ENCODE measurements around the gene LMO1.

The LMO1 gene

DNA sequence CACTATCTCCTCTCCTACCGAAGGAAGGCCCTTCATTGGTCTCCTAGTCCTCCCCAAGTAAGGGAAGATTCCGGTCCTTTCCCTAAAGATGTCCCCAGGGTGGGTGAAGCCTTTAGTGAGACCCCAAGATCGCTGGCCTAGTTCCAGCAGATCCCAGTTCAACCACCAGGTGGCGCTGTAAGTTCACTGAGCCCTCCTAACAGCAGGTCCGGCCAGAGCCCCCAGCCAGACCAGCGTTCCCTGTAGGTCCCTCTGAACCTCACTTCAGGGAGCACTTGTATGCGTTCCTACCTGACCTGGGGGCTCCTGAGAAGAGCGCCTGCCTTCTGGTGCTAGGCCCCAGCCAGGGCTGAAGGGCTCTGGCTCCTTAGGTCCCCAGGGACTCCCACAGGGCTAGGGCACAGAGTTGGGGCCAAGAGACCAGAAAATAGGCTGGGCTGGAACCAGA lies 38.1 kb downstream of the LMO1 start:
- peak; percentile 90 for DNase-seq

DNA sequence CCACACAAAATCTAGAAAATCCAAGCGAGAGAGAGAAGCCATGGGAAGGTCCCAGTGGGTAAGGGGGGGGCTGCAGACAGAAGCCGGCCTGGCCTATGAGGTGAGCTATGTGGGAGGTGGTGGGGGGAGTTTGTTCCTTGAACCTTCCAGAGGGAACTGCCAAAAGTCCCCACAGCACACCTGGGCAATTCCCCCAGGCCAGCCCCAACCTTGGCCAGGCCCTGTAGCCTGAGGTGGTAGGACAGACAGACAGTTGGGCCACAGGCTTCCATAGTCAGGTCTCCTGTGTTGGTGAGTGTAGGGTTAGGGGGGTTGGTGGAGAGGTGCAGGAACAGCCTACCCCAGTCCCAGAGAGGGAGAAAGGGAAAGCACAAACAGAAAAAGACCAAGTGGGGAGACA lies 39.0 kb downstream of the LMO1 start:
- no peak for DNase-seq

DNA sequence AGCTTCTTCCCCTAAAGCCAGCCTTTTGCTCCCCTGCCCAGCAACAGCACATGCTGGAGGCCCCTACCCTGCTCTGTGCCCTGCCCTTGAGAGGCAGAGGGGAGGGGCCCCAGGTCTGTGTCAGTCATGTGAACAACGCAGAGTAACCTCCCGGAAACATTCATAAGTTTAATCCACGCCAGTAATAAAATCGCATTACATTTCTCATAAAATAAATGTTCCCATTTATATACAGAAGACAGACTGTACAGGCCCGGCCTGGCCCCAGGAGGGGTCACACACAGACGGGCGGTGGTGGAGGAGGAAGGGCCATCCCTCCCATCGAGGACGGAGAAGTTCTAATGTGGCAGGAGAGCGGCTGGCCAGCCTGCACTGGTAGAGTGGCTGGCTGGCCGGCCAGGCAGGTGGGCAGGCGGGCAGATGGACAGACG lies 39.5 kb downstream of the LMO1 start:
- DNase-seq = no peak

DNA sequence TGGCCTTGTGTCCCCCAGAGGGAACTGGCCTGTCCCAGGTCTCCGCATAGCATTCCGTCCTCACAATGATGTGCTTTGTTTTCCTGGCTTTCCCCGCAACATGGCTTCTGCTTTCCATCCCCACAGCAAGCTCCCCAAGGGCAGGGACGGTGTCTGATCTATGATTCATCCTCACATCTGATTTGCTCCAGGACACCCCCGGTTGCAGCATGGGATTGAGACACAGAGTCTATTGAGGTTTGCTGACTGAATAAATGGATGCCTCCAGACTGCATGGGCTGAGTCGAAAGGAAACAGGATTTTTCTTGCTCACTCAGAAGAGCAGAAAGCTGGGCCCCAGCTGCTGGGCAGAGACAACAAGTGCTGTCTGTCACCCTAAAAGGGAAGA lies 40.2 kb downstream of the LMO1 start:
- no peak for DNase-seq

DNA sequence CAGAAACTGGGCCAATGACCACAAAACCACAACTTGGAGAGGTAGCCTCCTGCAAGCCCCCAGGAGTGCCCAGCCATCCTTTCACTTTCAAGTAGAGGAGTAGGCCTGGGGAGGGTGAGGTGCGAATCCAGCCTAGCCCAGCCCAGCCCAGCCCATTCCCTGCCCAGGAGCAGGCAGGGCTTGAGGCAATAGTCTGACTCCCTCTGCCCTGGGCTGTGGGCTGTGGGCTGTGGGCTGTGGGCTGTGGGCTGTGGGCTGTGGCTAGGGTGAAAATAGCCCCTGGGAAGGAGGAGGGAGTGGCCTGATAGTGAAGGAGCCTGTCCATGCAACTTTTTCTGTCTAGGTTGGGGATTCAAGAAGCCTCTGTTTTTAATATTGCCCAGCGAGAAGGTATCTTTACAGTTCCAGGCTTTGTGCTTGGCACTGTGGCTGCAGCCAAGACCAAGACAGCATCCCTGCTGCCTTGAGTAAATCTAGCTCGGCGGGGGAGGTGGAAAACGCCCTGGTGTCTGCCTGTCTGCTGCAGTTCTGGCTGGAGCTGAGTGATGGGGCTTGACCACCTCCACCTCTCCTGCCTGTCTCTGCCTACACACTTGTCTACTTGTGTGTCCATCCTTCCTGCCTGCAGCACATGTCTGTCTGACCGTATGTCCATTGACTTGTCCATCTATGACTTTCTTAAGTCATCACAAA lies 40.7 kb downstream of the LMO1 start:
- peak; percentile 34 for DNase-seq

DNA sequence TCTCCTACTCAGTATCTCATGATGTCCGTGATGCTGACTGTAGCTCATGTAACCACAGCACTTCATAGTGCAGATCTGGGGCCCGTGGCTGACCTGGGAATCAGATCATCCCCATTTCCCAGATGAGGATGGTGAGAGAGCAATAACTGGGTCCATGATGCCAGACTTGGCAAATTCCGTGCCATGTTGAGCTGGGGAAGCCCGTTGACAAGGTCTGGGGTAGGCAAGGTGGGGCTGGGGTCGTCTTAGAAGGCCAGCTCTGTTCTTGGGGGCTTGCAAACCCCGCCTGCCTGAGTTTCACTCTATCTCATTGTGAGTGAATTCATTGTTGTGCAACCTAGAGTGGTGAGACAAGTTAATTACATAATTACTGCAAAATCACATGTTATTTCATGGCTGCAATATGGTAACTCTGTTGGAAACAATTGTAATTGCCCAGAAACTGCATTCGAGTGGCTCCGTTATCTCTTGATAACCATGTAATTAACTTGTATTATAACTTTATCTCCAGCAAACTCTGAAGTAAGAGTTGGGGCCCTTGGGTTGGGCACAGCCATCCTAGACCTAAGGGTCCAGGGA lies 41.7 kb downstream of the LMO1 start:
- DNase-seq = no peak

DNA sequence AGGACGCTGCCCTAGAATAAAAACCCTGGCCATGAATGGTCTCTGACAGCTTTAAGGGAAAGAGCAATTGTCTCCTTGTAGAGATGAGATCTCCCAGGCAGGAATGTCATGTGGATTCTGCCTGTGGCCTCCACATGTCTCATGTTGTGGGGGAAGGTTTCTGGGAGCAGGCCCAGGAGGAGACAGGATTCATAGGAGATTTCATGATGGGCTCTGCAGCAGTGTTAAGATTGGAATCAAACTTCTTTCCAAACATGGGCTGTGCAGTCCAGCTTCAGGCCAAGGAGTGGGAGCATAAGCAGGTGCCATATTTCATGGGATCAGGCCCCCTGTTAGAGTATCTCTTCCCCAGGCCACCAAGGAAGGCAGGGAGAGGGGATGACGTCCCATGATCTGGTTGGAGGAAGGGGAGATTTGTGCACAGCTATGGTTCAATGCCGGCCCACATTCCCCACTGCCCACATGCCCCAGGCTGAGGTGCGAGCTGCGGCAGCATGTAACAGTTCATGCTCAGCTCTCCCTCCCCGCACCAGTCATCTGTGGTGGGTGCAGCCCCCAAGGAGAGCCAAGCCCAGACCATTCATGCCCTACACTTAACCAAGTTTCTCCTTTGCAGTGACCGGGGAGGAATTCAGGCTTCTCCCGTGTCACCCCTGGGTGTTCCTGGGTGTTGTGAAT lies 42.5 kb downstream of the LMO1 start:
- DNase-seq = no peak

DNA sequence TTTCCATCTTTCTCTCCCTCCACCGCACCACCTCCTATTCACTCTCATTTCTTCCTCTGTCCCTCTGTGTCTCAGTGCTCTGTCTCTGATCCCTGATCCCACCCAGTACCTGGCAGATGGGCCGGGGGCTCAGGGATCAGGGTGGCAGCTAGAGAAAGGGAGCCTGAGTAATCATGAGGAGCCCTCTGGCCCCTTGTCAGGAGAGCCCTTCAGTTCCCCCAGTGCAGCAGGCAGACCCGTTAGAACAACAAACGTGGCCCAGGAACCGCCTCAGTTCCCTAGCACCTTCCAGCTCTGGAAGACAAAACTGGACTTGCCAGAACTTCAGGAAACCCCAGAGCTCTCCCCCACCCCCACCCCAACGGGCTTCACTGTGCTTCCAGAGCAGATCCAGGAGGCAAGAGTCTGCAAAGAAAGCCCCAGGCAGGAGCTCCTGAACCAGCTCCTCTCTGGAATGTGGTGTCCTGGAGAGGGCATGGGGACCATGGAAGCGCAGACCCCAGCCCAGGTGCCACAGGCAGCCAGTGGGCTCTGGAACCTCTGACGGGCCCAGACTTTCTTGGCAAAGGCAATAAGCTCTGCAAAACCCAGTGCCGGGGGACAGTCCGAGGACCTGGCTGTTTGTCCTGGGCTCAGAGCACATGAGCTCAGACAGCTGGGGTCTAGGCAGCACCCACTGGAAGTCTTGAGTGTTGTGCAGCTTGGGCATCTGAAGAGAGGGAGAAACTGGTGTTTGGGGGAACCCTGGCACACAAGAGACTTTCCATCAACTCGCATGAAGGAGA lies 43.2 kb downstream of the LMO1 start:
- no peak for DNase-seq

DNA sequence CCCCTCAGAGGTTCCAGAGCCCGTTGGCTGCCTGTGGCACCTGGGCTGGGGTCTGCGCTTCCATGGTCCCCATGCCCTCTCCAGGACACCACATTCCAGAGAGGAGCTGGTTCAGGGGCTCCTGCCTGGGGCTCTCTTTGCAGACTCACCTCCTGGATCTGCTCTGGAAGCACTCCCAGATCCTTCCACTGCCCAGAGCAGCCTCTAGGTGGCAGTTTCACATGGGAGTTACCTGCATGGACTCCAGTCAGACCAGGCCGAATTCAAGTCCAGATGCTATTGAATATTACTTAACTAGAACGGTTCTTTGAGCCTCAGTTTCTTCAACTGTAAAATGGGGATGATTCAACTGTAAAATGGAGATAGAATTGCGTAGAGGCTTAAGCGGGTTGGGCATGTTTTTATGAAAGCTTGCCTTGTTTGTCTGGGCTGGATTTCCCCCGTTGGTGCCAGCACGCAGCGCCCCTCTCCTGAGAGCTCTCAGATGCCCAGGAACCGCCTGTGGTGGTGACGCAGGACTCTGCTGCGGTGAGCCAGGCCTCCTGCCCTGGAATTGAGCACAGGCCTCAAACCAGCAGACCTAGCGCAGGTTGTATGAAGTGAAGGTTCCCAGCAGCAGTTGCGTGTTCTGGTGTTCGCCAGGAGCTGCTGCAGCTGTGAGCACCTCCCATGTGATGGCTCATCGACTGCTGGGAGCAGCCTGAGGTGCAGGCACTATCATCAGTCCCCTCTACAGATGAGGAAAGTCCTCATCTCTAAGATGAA lies 44.2 kb downstream of the LMO1 start:
- DNase-seq = peak; percentile 49

DNA sequence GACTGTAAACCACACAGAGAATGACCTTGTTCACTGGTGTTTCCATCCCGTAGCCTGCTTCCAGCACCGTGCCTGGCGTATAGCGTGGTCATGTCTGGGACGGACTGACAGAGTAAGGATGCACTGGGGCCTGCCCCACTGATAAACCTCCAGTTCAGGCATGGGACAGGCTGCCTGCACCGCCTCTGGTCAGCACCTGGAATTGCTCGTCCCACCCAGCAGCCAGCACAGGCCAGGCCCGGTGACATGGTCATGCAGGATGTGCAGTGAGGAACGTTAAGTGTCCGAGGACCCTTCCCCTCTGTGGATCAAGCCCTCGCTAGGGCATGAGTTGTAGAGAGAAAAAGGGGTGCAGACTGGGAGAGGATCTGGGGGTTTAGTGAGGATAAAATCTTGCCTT lies 44.8 kb downstream of the LMO1 start:
- DNase-seq = no peak

DNA sequence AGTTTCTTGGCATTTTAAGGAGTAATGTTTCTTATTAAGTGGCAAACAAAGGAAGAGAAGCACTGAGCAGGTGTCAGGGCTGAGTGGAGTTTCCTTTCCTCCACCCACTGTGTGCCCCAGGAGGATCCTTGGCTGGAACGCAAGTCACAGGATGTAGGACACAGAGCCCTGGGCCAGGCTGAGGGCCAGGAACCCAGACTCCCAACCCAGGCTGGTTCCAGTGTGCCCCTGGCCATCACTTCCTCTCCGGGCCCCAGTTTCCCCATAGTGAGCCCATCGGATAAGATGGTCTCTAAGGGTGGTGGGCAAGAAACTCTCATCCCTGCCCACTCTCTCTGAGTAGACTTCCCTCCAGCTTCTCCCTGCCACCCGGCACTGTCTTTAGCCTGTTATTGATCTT lies 45.3 kb downstream of the LMO1 start:
- DNase-seq = no peak

DNA sequence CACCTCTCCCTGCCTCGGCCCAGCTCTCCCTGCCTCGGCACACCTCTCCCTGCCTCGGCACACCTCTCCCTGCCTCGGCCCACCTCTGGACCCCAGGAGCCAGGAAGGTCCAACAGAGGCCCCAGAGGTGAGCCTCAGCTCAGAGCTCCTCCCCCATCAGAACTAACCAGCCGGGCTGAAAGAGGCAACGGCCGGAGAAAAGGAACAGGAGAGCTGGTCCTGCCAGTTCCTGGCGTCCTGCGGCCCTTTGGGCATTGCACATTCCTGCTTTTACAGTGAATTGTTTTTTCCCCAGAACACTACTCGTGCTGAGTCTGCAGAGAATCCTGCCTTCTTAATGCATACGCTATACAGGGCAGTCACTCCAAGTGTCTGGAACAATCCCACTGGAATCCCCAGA lies 45.8 kb downstream of the LMO1 start:
- no peak for DNase-seq

DNA sequence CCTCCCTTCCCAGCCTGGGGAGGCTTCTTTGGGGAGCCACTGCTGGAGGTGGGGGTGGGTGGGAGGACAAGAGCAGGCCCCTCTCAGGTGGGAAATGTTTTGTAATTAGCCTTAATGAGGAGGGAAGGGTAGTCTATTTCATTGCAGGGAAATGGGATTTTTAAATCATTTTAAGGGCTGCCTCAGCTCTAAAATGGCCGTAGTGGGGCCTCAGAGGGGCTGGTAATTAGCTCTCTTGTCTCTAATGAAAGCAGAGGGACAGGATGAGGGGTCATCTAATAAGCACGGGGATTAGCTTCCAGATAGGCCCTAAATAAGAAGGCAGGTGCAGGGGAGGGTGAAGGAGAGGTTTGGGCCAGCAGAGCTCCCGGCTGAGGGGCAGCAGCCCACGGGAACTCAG lies 46.5 kb downstream of the LMO1 start:
- no peak for DNase-seq

DNA sequence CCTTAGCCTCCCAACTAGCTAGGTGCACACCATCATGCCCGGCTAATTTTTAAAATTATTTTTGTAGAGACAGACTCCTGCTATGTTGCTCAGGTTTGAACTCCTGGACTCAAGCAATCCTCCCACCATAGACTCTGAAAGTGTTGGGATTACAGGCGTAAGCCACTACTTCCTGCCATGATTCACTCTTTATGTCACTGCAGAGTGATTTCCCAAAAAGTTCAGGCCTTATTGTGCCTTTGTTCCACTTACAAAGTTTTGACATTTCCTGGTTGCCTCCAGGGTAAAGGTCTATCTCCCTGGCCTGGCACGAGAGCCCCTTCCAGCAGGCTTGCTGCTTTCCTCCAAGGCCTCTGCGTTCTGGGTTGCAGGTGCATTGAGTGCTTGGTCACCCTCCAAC lies 50.3 kb downstream of the LMO1 start:
- DNase-seq = no peak

DNA sequence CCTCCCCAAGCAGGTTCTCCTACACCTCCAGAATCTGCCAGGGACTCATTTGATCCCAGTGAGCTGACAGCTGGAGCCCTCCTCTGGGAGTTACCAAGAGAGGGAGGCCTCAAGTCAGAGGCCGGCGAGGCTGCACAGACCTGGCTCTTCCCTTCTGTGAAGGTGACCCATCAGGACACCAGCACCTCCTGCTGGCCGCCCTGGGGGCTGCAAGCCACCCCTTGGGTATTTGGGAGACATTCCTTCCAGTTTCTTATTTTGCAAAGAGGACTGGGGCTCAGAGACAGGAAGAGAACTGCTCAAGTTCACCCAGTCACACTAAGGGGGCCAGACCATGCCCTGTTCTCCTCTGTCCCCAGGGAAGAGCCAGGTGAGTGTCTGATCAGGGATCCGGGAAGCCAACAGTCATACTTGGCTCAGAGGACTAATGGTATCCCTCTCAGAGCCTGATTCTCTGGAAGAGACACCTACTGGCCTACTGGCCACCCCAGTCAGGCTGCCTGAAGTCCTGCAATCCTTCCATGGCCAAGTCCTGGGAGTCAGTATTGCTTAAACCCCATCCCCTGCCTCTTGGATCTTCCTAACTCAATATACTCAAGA lies 54.4 kb downstream of the LMO1 start:
- DNase-seq = peak; percentile 73

DNA sequence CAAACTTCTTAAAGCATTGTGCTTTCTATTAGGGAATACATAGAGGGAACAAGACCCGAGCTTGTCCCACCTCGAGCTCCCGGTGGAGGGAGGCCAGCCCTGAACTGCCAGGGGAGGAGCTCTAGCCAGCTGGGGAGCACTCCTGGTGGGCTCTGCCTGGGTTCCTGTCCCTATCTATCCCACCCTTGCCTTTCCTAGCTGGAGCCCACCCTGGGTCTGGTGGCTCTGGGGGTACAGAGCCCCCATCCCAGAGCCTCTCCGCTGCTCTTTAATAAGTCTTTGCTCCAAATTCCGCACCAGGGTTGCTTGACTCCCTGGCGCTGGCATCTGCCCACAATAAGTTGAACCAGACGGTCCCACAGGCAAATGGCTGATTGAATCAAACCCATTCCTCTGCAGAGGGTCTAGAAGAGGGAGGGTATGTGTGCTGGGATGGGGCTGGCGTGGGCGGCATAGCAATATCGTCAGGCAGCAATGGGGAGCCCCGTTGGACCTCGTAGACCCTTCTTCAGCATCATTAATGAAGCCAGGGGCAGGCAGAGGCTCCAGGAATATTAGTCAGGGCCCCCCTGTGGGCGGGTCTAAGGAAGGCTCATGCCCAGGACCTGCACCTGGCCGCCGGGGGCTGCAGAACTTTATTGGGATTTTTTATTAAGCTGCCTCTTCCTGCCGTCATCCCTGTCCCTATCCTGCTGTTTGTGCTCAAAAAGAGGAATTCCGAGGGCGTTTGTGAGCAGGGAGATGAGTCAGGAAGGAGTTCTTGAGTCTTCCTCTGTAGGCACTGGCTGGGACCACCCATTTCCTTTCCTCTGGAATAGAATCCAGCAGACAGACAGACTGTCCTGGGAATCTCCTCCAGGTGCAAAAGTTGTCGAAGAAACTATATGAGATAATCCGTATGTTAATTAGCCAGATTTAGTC lies 56.3 kb downstream of the LMO1 start:
- DNase-seq = no peak

DNA sequence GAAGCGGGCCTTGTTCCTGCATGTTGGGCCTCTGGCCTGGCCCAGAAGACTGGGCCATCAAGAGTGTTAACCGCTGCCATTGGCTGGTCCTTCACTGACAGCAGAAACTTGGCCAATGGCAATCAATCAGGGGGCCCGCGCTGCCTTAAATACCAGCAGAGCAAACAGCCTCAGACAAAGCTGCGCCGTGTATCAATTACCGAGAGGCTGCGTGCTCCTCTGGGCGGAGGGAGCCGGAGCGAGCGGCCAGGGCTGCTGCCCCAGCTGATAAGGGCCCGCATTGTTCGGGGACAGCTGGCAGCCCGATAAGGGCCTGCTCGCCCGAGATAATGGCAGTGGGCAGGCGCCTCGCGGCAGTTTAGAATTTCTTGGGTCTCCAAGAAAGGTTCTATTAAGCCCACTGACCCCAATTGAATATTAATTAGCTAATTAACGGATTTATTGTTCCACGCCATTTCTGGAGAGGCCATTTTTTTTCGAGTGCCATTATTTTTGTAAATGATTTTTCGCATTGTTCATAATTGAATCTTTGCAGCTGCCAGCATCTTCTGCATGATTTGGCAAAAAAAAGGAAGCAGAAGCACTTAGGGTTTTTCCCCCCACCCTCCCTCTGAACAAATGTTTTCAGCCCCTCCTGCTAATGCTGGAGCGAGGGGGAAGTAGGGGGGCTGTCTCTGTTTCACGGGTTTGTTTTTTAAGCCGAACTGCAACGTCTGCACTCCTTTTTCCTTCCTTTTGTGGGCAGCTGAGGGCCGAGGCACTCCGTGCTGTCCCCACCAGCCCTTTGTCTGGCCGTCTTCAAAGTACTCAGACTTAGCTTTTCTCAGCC lies 57.2 kb downstream of the LMO1 start:
- no peak for DNase-seq

DNA sequence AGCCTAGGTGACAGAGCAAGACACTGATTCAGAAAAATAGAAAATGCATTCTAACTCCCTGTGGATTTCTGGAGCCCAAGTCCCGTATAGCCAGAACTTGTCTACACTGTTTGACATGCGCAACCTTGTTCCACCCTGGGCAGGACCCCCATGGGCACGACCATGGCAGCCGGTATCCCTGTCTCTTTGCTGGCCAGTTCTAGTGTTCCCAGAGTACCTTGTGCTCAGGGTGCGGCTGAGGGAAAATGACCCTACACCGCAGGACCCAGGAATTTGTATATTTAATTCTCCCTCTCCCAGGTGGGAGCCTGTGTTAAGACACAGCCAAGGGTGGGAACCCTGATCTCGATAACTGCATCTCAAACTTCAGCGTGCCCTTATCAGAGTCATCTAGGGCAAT lies 58.1 kb downstream of the LMO1 start:
- DNase-seq = no peak

DNA sequence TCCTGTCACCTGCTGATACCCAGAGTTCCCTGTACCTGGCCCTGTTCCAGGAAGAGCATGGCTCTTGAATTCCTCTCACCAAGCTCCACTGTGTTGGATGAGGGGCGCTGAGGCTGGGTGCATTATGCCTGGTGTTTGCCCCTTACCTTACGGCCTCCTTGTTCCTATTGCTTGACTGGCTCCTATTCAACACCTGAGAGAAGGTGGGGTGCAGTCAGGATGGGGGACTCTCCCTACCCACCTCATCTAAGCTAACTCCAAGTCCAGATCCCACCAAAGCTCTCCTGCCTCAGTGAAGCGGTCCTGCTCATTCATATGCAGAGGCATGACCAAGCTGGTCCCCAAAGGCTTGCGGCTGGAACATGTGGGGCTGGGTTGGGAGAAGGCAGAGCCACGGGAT lies 59.1 kb downstream of the LMO1 start:
- no peak for DNase-seq

DNA sequence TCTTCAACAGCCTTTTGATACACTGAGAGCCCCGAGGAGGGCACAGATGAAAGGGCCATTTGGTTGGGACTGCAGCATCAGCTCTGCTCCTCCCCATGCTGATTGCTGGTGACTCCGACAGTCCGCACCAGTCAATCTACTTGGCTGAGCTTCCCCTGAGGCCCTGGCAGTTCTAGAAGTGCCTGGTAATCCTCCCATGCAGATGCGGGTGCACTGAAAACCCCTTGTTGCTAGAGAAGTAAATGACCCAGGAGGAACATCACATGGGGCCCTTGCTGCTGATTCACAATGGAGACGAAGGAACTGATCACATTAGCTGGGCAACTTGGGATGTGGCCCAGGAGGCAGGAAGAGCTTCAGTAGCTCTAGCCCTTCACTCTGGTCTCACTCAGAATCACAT lies 59.7 kb downstream of the LMO1 start:
- DNase-seq = no peak

DNA sequence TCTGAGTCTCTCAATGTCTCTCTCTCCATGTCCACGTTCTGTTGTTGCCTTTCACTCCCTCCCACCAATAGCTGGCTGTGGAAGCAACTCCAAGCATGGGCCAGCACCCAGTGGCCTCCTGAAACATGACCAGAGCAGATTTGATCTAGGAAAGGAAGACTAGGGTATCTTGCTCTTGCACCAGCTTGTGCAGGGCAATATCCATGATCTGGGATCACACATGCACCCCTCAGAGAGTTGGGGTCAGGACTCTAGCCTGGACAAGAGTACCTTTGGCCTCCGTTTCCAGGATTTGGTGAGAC lies 60.3 kb downstream of the LMO1 start:
- no peak for DNase-seq
